ENCODE data around the gene GLP2R.

The GLP2R gene

GRCh38 chr17:9802697-9803096 lies 23.0 kb upstream of the GLP2R start:
- no peaks in the 10 kb centered on the region for H3K9me3 ChIP-seq (ENCODE audit: severe bottlenecking)
- no peak for TF ChIP-seq CTCF (IDR thresholded peaks at IDR 0.05; ENCODE audit: poor library complexity, severe bottlenecking)
- ATAC-seq (ENCODE audit: low read depth), result peak; percentile 27; the same call in 1 of the 3 replicates
- H3K27me3 ChIP-seq (ENCODE audit: insufficient read depth, poor library complexity, severe bottlenecking), result no peaks in the 10 kb centered on the region
- H3K4me3 ChIP-seq (ENCODE audit: severe bottlenecking), result no peak overlapping the region
- H3K4me1 ChIP-seq (ENCODE audit: insufficient read depth, poor library complexity, severe bottlenecking), result peaks cover 9% of the 10 kb centered on the region
- H3K27ac ChIP-seq (ENCODE audit: poor library complexity, severe bottlenecking), result peak overlapping the region; percentile 25
- H3K36me3 ChIP-seq (ENCODE audit: low read depth), result no peaks in the 10 kb centered on the region
- no peak for DNase-seq (ENCODE audit: low spot score)

GRCh38 chr17:9805769-9806168 lies 20.0 kb upstream of the GLP2R start:
- DNase-seq (ENCODE audit: low spot score) (no peak), ATAC-seq (ENCODE audit: low read depth) (no peak)
- Histone ChIP-seq H3K27ac (ENCODE audit: poor library complexity, severe bottlenecking) (no peak overlapping the region), H3K36me3 (ENCODE audit: low read depth) (no peaks in the 10 kb centered on the region), H3K9me3 (ENCODE audit: severe bottlenecking) (no peaks in the 10 kb centered on the region), H3K27me3 (ENCODE audit: insufficient read depth, poor library complexity, severe bottlenecking) (no peaks in the 10 kb centered on the region), H3K4me3 (ENCODE audit: severe bottlenecking) (no peak overlapping the region), H3K4me1 (ENCODE audit: insufficient read depth, poor library complexity, severe bottlenecking) (peaks cover 12% of the 10 kb centered on the region)
- no peak for TF ChIP-seq CTCF (IDR thresholded peaks at IDR 0.05; ENCODE audit: poor library complexity, severe bottlenecking)

- ATAC-seq (ENCODE audit: low read depth) (no peak), DNase-seq (ENCODE audit: low spot score) (no peak)
- H3K36me3 ChIP-seq (ENCODE audit: low read depth), result no peaks in the 10 kb centered on the region
- H3K4me3 ChIP-seq (ENCODE audit: severe bottlenecking), result no peak overlapping the region
- peaks cover 18% of the 10 kb centered on the region for H3K4me1 ChIP-seq (ENCODE audit: insufficient read depth, poor library complexity, severe bottlenecking)
- no peak for TF ChIP-seq CTCF (IDR thresholded peaks at IDR 0.05; ENCODE audit: poor library complexity, severe bottlenecking)
- no peaks in the 10 kb centered on the region for H3K27me3 ChIP-seq (ENCODE audit: insufficient read depth, poor library complexity, severe bottlenecking)
- H3K27ac ChIP-seq (ENCODE audit: poor library complexity, severe bottlenecking), result no peak overlapping the region
- H3K9me3 ChIP-seq (ENCODE audit: severe bottlenecking), result no peaks in the 10 kb centered on the region
Observed at GRCh38 chr17:9806699-9807098, 19.0 kb upstream of the GLP2R start.

GRCh38 chr17:9809409-9809808 lies 16.3 kb upstream of the GLP2R start:
- ATAC-seq (ENCODE audit: low read depth), result no peak
- Histone ChIP-seq H3K36me3 (ENCODE audit: low read depth) (no peaks in the 10 kb centered on the region), H3K4me3 (ENCODE audit: severe bottlenecking) (no peak overlapping the region), H3K4me1 (ENCODE audit: insufficient read depth, poor library complexity, severe bottlenecking) (peaks cover 9% of the 10 kb centered on the region), H3K27ac (ENCODE audit: poor library complexity, severe bottlenecking) (no peak overlapping the region), H3K27me3 (ENCODE audit: insufficient read depth, poor library complexity, severe bottlenecking) (no peaks in the 10 kb centered on the region), H3K9me3 (ENCODE audit: severe bottlenecking) (no peaks in the 10 kb centered on the region)
- DNase-seq (ENCODE audit: low spot score), result no peak
- no peak for TF ChIP-seq CTCF (IDR thresholded peaks at IDR 0.05; ENCODE audit: poor library complexity, severe bottlenecking)

GRCh38 chr17:9810100-9810949 lies 15.4 kb upstream of the GLP2R start:
- ATAC-seq (ENCODE audit: low read depth), result peak; percentile 35
- peak overlapping the region; percentile 37 for H3K27ac ChIP-seq (ENCODE audit: poor library complexity, severe bottlenecking)
- no peak for TF ChIP-seq CTCF (IDR thresholded peaks at IDR 0.05; ENCODE audit: poor library complexity, severe bottlenecking)
- H3K36me3 ChIP-seq (ENCODE audit: low read depth), result no peaks in the 10 kb centered on the region
- no peaks in the 10 kb centered on the region for H3K27me3 ChIP-seq (ENCODE audit: insufficient read depth, poor library complexity, severe bottlenecking)
- no peak overlapping the region for H3K4me3 ChIP-seq (ENCODE audit: severe bottlenecking)
- H3K4me1 ChIP-seq (ENCODE audit: insufficient read depth, poor library complexity, severe bottlenecking), result peaks cover 9% of the 10 kb centered on the region
- DNase-seq (ENCODE audit: low spot score), result no peak
- no peaks in the 10 kb centered on the region for H3K9me3 ChIP-seq (ENCODE audit: severe bottlenecking)
